ENCODE results near the gene IL21R.

IL21R gene

DNA sequence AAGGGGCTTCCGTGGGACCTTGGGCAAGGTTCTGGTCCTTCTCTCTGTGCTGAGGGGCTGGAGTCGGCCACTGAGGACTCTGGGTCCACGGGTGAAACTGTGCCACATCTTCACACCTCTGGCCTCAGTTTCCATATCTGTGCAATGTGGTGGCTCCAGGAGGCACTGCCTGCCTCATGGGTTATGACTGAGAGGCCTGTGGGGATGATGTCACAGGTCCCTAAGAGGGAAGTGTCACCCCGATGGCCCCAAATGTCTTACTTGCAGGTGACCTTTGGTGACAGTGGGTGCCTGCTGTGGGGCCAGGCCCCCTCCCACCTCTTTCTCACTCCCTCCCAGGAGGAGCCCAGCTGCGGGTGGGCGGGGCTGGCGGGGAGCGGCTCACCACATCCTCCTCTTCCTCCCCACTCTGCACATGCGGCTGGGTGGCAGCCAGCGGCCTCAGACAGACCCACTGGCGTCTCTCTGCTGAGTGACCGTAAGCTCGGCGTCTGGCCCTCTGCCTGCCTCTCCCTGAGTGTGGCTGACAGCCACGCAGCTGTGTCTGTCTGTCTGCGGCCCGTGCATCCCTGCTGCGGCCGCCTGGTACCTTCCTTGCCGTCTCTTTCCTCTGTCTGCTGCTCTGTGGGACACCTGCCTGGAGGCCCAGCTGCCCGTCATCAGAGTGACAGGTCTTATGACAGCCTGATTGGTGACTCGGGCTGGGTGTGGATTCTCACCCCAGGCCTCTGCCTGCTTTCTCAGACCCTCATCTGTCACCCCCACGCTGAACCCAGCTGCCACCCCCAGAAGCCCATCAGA is at the start of gene IL21R:
TSS of gene IL21R (plus strand) at position 407 of the 801 bp plus-strand sequence. CDS start 27,898 bp downstream, outside the sequence.
- H3K4me1 ChIP-seq (ENCODE audit: control insufficient read depth, insufficient read depth, low read length), result no peaks in the 10 kb centered on the region

GRCh38 chr16:27353853-27354252 is 48.1 kb upstream of the IL21R start:
- no peaks in the 10 kb centered on the region for H3K27me3 ChIP-seq (ENCODE audit: control insufficient read depth, insufficient read depth, low read length)
- H3K36me3 ChIP-seq (ENCODE audit: control insufficient read depth, insufficient read depth, low read length), result peaks cover 10% of the 10 kb centered on the region
- H3K4me1 ChIP-seq (ENCODE audit: control insufficient read depth, insufficient read depth, low read length), result no peaks in the 10 kb centered on the region

More for the DNA sequence above, at the start of gene IL21R:
- H3K27me3 ChIP-seq (ENCODE audit: control insufficient read depth, insufficient read depth, low read length), result no peaks in the 10 kb centered on the region
- H3K9ac ChIP-seq (ENCODE audit: low read depth, low read length), result no peak within 1 kb of the TSS
- no peaks in the 10 kb centered on the region for H3K9me3 ChIP-seq (ENCODE audit: control insufficient read depth, insufficient read depth, low read length)
- no peak within 1 kb of the TSS for H3K4me3 ChIP-seq (ENCODE audit: low read depth, low read length)
- no peaks in the 10 kb centered on the region for H3K36me3 ChIP-seq (ENCODE audit: control insufficient read depth, insufficient read depth, low read length)

GRCh38 chr16:27355610-27356009 is 46.4 kb upstream of the IL21R start:
- H3K9me3 ChIP-seq (ENCODE audit: control insufficient read depth, insufficient read depth, low read length), result no peaks in the 10 kb centered on the region
- no peak overlapping the region for H3K4me3 ChIP-seq (ENCODE audit: low read depth, low read length)
- no peak overlapping the region for H3K9ac ChIP-seq (ENCODE audit: low read depth, low read length)
- no peaks in the 10 kb centered on the region for H3K27me3 ChIP-seq (ENCODE audit: control insufficient read depth, insufficient read depth, low read length)
- peaks cover 10% of the 10 kb centered on the region for H3K36me3 ChIP-seq (ENCODE audit: control insufficient read depth, insufficient read depth, low read length)
- no peaks in the 10 kb centered on the region for H3K4me1 ChIP-seq (ENCODE audit: control insufficient read depth, insufficient read depth, low read length)

More at GRCh38 chr16:27353853-27354252, 48.1 kb upstream of the IL21R start:
- no peaks in the 10 kb centered on the region for H3K9me3 ChIP-seq (ENCODE audit: control insufficient read depth, insufficient read depth, low read length)
- H3K4me3 ChIP-seq (ENCODE audit: low read depth, low read length), result no peak overlapping the region
- H3K9ac ChIP-seq (ENCODE audit: low read depth, low read length), result no peak overlapping the region

GRCh38 chr16:27356794-27357193 is 45.2 kb upstream of the IL21R start:
- H3K27me3 ChIP-seq (ENCODE audit: control insufficient read depth, insufficient read depth, low read length), result no peaks in the 10 kb centered on the region
- H3K4me3 ChIP-seq (ENCODE audit: low read depth, low read length), result no peak overlapping the region
- H3K9ac ChIP-seq (ENCODE audit: low read depth, low read length), result no peak overlapping the region
- H3K4me1 ChIP-seq (ENCODE audit: control insufficient read depth, insufficient read depth, low read length), result no peaks in the 10 kb centered on the region
- H3K9me3 ChIP-seq (ENCODE audit: control insufficient read depth, insufficient read depth, low read length), result no peaks in the 10 kb centered on the region
- H3K36me3 ChIP-seq (ENCODE audit: control insufficient read depth, insufficient read depth, low read length), result peaks cover 13% of the 10 kb centered on the region

GRCh38 chr16:27359051-27359450 is 42.9 kb upstream of the IL21R start:
- no peak overlapping the region for H3K4me3 ChIP-seq (ENCODE audit: low read depth, low read length)
- H3K9ac ChIP-seq (ENCODE audit: low read depth, low read length), result no peak overlapping the region
- no peaks in the 10 kb centered on the region for H3K4me1 ChIP-seq (ENCODE audit: control insufficient read depth, insufficient read depth, low read length)
- peaks cover 23% of the 10 kb centered on the region for H3K36me3 ChIP-seq (ENCODE audit: control insufficient read depth, insufficient read depth, low read length)
- H3K9me3 ChIP-seq (ENCODE audit: control insufficient read depth, insufficient read depth, low read length), result no peaks in the 10 kb centered on the region
- no peaks in the 10 kb centered on the region for H3K27me3 ChIP-seq (ENCODE audit: control insufficient read depth, insufficient read depth, low read length)

- Histone ChIP-seq H3K9ac (ENCODE audit: low read depth, low read length) (no peak overlapping the region), H3K4me1 (ENCODE audit: control insufficient read depth, insufficient read depth, low read length) (no peaks in the 10 kb centered on the region), H3K27me3 (ENCODE audit: control insufficient read depth, insufficient read depth, low read length) (no peaks in the 10 kb centered on the region), H3K9me3 (ENCODE audit: control insufficient read depth, insufficient read depth, low read length) (no peaks in the 10 kb centered on the region), H3K36me3 (ENCODE audit: control insufficient read depth, insufficient read depth, low read length) (peaks cover 18% of the 10 kb centered on the region), H3K4me3 (ENCODE audit: low read depth, low read length) (no peak overlapping the region)
These were observed 42.4 kb upstream of the IL21R start for GRCh38 chr16:27359615-27360014.

- Histone ChIP-seq H3K27me3 (ENCODE audit: control insufficient read depth, insufficient read depth, low read length) (no peaks in the 10 kb centered on the region), H3K4me3 (ENCODE audit: low read depth, low read length) (no peak overlapping the region), H3K9ac (ENCODE audit: low read depth, low read length) (no peak overlapping the region), H3K9me3 (ENCODE audit: control insufficient read depth, insufficient read depth, low read length) (no peaks in the 10 kb centered on the region), H3K4me1 (ENCODE audit: control insufficient read depth, insufficient read depth, low read length) (no peaks in the 10 kb centered on the region), H3K36me3 (ENCODE audit: control insufficient read depth, insufficient read depth, low read length) (peaks cover 15% of the 10 kb centered on the region)
These were observed 40.0 kb upstream of the IL21R start for GRCh38 chr16:27361987-27362386.

GRCh38 chr16:27362570-27363245 is 39.3 kb upstream of the IL21R start:
- H3K4me3 ChIP-seq (ENCODE audit: low read depth, low read length), result no peak overlapping the region
- H3K4me1 ChIP-seq (ENCODE audit: control insufficient read depth, insufficient read depth, low read length), result no peaks in the 10 kb centered on the region
- peaks cover 15% of the 10 kb centered on the region for H3K36me3 ChIP-seq (ENCODE audit: control insufficient read depth, insufficient read depth, low read length)

DNA sequence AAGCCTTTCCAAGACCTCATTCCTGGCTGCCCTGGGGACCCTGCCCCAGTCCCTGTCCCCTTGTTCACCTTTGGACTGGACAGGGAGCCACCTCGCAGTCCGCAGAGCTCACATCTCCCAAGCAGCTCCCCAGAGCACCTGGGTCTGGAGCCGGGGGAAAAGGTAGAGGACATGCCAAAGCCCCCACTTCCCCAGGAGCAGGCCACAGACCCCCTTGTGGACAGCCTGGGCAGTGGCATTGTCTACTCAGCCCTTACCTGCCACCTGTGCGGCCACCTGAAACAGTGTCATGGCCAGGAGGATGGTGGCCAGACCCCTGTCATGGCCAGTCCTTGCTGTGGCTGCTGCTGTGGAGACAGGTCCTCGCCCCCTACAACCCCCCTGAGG is 38.7 kb upstream of the IL21R start:
- peaks cover 3% of the 10 kb centered on the region for H3K4me1 ChIP-seq (ENCODE audit: control insufficient read depth, insufficient read depth, low read length)
- H3K9ac ChIP-seq (ENCODE audit: low read depth, low read length), result no peak overlapping the region
- no peak overlapping the region for H3K4me3 ChIP-seq (ENCODE audit: low read depth, low read length)
- peaks cover 15% of the 10 kb centered on the region for H3K36me3 ChIP-seq (ENCODE audit: control insufficient read depth, insufficient read depth, low read length)
- H3K9me3 ChIP-seq (ENCODE audit: control insufficient read depth, insufficient read depth, low read length), result no peaks in the 10 kb centered on the region
- no peaks in the 10 kb centered on the region for H3K27me3 ChIP-seq (ENCODE audit: control insufficient read depth, insufficient read depth, low read length)

More at GRCh38 chr16:27362570-27363245, 39.3 kb upstream of the IL21R start:
- Histone ChIP-seq H3K27me3 (ENCODE audit: control insufficient read depth, insufficient read depth, low read length) (no peaks in the 10 kb centered on the region), H3K9me3 (ENCODE audit: control insufficient read depth, insufficient read depth, low read length) (no peaks in the 10 kb centered on the region), H3K9ac (ENCODE audit: low read depth, low read length) (no peak overlapping the region)

GRCh38 chr16:27363797-27364196 is 38.2 kb upstream of the IL21R start:
- Histone ChIP-seq H3K9ac (ENCODE audit: low read depth, low read length) (no peak overlapping the region), H3K9me3 (ENCODE audit: control insufficient read depth, insufficient read depth, low read length) (no peaks in the 10 kb centered on the region), H3K36me3 (ENCODE audit: control insufficient read depth, insufficient read depth, low read length) (peaks cover 15% of the 10 kb centered on the region), H3K4me3 (ENCODE audit: low read depth, low read length) (no peak overlapping the region), H3K4me1 (ENCODE audit: control insufficient read depth, insufficient read depth, low read length) (peaks cover 3% of the 10 kb centered on the region), H3K27me3 (ENCODE audit: control insufficient read depth, insufficient read depth, low read length) (no peaks in the 10 kb centered on the region)

GRCh38 chr16:27364493-27365141 is 37.4 kb upstream of the IL21R start:
- Histone ChIP-seq H3K4me3 (ENCODE audit: low read depth, low read length) (no peak overlapping the region), H3K9ac (ENCODE audit: low read depth, low read length) (no peak overlapping the region), H3K4me1 (ENCODE audit: control insufficient read depth, insufficient read depth, low read length) (peaks cover 3% of the 10 kb centered on the region), H3K9me3 (ENCODE audit: control insufficient read depth, insufficient read depth, low read length) (no peaks in the 10 kb centered on the region), H3K36me3 (ENCODE audit: control insufficient read depth, insufficient read depth, low read length) (peaks cover 15% of the 10 kb centered on the region), H3K27me3 (ENCODE audit: control insufficient read depth, insufficient read depth, low read length) (no peaks in the 10 kb centered on the region)
